SK-N-SH (cell line): ENCODE measurements around the gene TFDP3. TPM values are rescaled to one million over a fixed set of nuclear protein-coding genes. Genes with fewer than 3 reads are reported as not detected.

Experiments used
- CTCF ChIA-PET: fragments of 300-600, 350-600 bp; formaldehyde crosslinking; extraction: SDS; loops from one replicate; lab custom pipeline; 2021; lab: Yijun Ruan, JAX
- POLR2A ChIA-PET: fragments of 350-600 bp; sonication (Branson Sonifier 250); formaldehyde crosslinking; extraction: SDS; loops from one replicate; lab custom pipeline; 2020; ENCODE audit warnings: antibody characterized with exemption, inconsistent platforms; lab: Yijun Ruan, JAX
- DNase-seq: peaks from one replicate; pipeline ENCODE4 v3.0.0; 2012
- H2AFZ ChIP-seq: fragments of 200-600 bp; sonication (generic); 2 replicates; pipeline ENCODE4 v1.8.1; 2016; ENCODE audit warnings: antibody characterized with exemption, mild to moderate bottlenecking, low read depth
- H3F3A ChIP-seq: fragments of 200-600 bp; sonication (generic); replicated peaks from 2 replicates; pipeline ENCODE3; 2016; ENCODE audit warnings: antibody characterized with exemption, mild to moderate bottlenecking; ENCODE audit not compliant: insufficient read depth
- H3K27ac ChIP-seq, 2 experiments: fragments of 200-500 bp in 1 of 2; fragments of 200-600 bp in 1 of 2; sonication (Bioruptor generic) in 1 of 2; sonication (generic), shearing (Covaris generic) in 1 of 2; 2 replicates each; pipeline versions ENCODE4 v1.5.1 to v1.6.1; 2014 to 2016; ENCODE audit warnings: low read depth in 2 of 2, inconsistent platforms in 1 of 2, low read length in 1 of 2, mild to moderate bottlenecking in 1 of 2, mixed read lengths in 1 of 2
- H3K27me3 ChIP-seq: fragments of 200-600 bp; sonication (generic), shearing (Covaris generic); 2 replicates; pipeline ENCODE4 v1.6.1; 2016; ENCODE audit warnings: mixed run types; ENCODE audit not compliant: insufficient read depth
- H3K36me3 ChIP-seq, 2 experiments: fragments of 200-500 bp in 1 of 2; fragments of 200-600 bp in 1 of 2; sonication (Bioruptor generic) in 1 of 2; sonication (generic) in 1 of 2; replicated peaks in 1 of 2; 2 replicates each; pipeline versions ENCODE3 to v1.5.1; 2014 to 2016; ENCODE audit warnings: low read length in 1 of 2, mild to moderate bottlenecking in 1 of 2; ENCODE audit not compliant: insufficient read depth in 2 of 2, control insufficient read depth in 1 of 2
- H3K4me1 ChIP-seq, 2 experiments: fragments of 200-500 bp in 1 of 2; fragments of 200-600 bp in 1 of 2; sonication (Bioruptor generic) in 1 of 2; sonication (generic), shearing (Covaris generic) in 1 of 2; 2 replicates each; pipeline versions ENCODE4 v1.5.1 to v1.6.1; 2014 to 2016; ENCODE audit warnings: low read depth in 1 of 2, low read length in 1 of 2, mixed run types in 1 of 2; ENCODE audit not compliant: insufficient read depth in 2 of 2, control insufficient read depth in 1 of 2
- H3K4me2 ChIP-seq: fragments of 200-600 bp; sonication (generic), shearing (Covaris generic); 2 replicates; pipeline ENCODE4 v1.6.1; 2017; ENCODE audit warnings: mixed run types
- H3K4me3 ChIP-seq, 2 experiments: fragments of 200-500 bp in 1 of 2; fragments of 200-600 bp in 1 of 2; sonication (Bioruptor generic) in 1 of 2; sonication (generic), shearing (Covaris generic) in 1 of 2; 2 replicates each; pipeline versions ENCODE4 v1.5.1 to v1.8.1; 2014 to 2016; ENCODE audit warnings: low read depth in 2 of 2, inconsistent platforms in 1 of 2, low read length in 1 of 2, mild to moderate bottlenecking in 1 of 2, mixed read lengths in 1 of 2, moderate library complexity in 1 of 2
- H3K79me2 ChIP-seq: fragments of 200-600 bp; sonication (generic); 2 replicates; pipeline ENCODE4 v1.8.1; 2017; ENCODE audit warnings: mild to moderate bottlenecking; ENCODE audit not compliant: insufficient read depth
- H3K9ac ChIP-seq: fragments of 200-600 bp; sonication (generic); 2 replicates; pipeline ENCODE4 v1.6.1; 2017; ENCODE audit warnings: mixed run types
- H3K9me2 ChIP-seq: fragments of 200-600 bp; sonication (generic); 2 replicates; pipeline ENCODE4 v1.6.1; 2017; ENCODE audit warnings: mixed run types
- H3K9me3 ChIP-seq: fragments of 200-600 bp; sonication (generic); 2 replicates; pipeline ENCODE4 v1.6.1; 2017; ENCODE audit warnings: mixed run types, mild to moderate bottlenecking, moderate library complexity
- H4K20me1 ChIP-seq: fragments of 200-600 bp; sonication (generic); 2 replicates; pipeline ENCODE4 v1.6.1; 2017; ENCODE audit warnings: mild to moderate bottlenecking, mixed run types; ENCODE audit not compliant: insufficient read depth
- CTCF ChIP-seq: fragments of 200-600 bp; sonication (generic); IDR thresholded peaks from 2 replicates; pipeline ENCODE4 v1.6.1; 2017; ENCODE audit warnings: antibody characterized with exemption, mild to moderate bottlenecking, moderate library complexity
- EP300 ChIP-seq, 2 experiments: IDR thresholded peaks; 2 replicates each; pipeline versions ENCODE4 v1.4.0 to v1.6.1; 2012; ENCODE audit warnings: borderline replicate concordance in 1 of 2, low read depth in 1 of 2, low read length in 1 of 2
- FOSL2 ChIP-seq: IDR thresholded peaks from 2 replicates; pipeline ENCODE4 v1.4.0; 2012; ENCODE audit warnings: low read depth, mild to moderate bottlenecking, moderate library complexity, borderline replicate concordance
- GATA2 ChIP-seq: sonication (generic); formaldehyde crosslinking; IDR thresholded peaks from 2 replicates; pipeline ENCODE4 v1.5.0; 2020; ENCODE audit warnings: mild to moderate bottlenecking, missing genetic modification reagents
- MAX ChIP-seq: IDR thresholded peaks from 2 replicates; pipeline ENCODE4 v1.4.0; 2012; ENCODE audit warnings: low read depth
- POLR2AphosphoS5 ChIP-seq: IDR thresholded peaks from 2 replicates; pipeline ENCODE4 v1.6.1; 2012; ENCODE audit warnings: low read depth, low read length
- RAD21 ChIP-seq: IDR thresholded peaks from 2 replicates; pipeline ENCODE4 v1.6.1; 2012; ENCODE audit warnings: mild to moderate bottlenecking, low read length
- RCOR1 ChIP-seq: fragments of 150-350 bp; IDR thresholded peaks from 2 replicates; pipeline ENCODE4 v1.6.1; 2017; ENCODE audit warnings: antibody characterized with exemption, low read length
- SIN3A ChIP-seq: IDR thresholded peaks from 2 replicates; pipeline ENCODE4 v1.6.1; 2012; ENCODE audit warnings: low read depth, mild to moderate bottlenecking, low read length, moderate library complexity, borderline replicate concordance
- TEAD4 ChIP-seq: IDR thresholded peaks from 2 replicates; pipeline ENCODE4 v1.4.0; 2012; ENCODE audit warnings: mild to moderate bottlenecking, borderline replicate concordance; ENCODE audit not compliant: insufficient read depth
- USF1 ChIP-seq: IDR thresholded peaks from 2 replicates; pipeline ENCODE4 v1.4.0; 2012; ENCODE audit warnings: low read depth, borderline replicate concordance
- WGBS: methylation state at CpG from one replicate; pipeline ENCODE4 v1.1.6; 2017; ENCODE audit warnings: low lambda C conversion rate; 5-methylcytosine and 5-hydroxymethylcytosine counted together
- polyA plus RNA-seq, 3 experiments: library from polyadenylated mRNA; depleted of rRNA; stranded (reverse); fragments of >200 nt; gene quantifications; 2 replicates each; pipeline ENCODE4 v1.2.3, GENCODE V29; 2012

TFDP3 gene
- polyA plus RNA-seq, 1 of the 3 experiments (the other 2 are of a cell fraction) = not detected

- no peak overlapping the region for H3K4me2 ChIP-seq
- DNase-seq = no peak
- no peaks in the 10 kb centered on the region for H3K36me3 ChIP-seq
- no peaks in the 10 kb centered on the region for H3K79me2 ChIP-seq
- no peak overlapping the region for H3K4me3 ChIP-seq
- H3K27ac ChIP-seq = no peak overlapping the region
- H3K9ac ChIP-seq = no peak overlapping the region
- H3K9me2 ChIP-seq = no peaks in the 10 kb centered on the region
- H3K27me3 ChIP-seq = no peaks in the 10 kb centered on the region
- no peaks in the 10 kb centered on the region for H3F3A ChIP-seq
- 20% methylated on average over 8 of the region's 10 CpGs for WGBS
- no peak for TF ChIP-seq CTCF
- no peak for TF ChIP-seq EP300 (IDR thresholded peaks at IDR 0.05; ENCODE audit: borderline replicate concordance in 1 of 2, low read depth in 1 of 2, low read length in 1 of 2)
- no peak for TF ChIP-seq SIN3A
- POLR2A ChIA-PET = no interaction called here
- no peaks in the 10 kb centered on the region for H4K20me1 ChIP-seq
- H3K9me3 ChIP-seq = no peaks in the 10 kb centered on the region
- CTCF ChIA-PET = interaction anchor here (0.8 kb wide), 1 partner anchor 701 kb away, joined by 3 read pairs; no protein-coding TSS in a partner anchor
- peaks cover 0 to 4% of the 10 kb centered on the region in 2 experiments; a peak in 1 of 4 replicates for H3K4me1 ChIP-seq
- H2AFZ ChIP-seq = no peak overlapping the region
Measured at GRCh38 chrX:133190877-133191738, 27.0 kb downstream of the TFDP3 start.

GRCh38 chrX:133189195-133189594 lies 29.0 kb downstream of the TFDP3 start:
- Histone ChIP-seq H2AFZ (no peak overlapping the region), H3K4me2 (no peak overlapping the region), H3K4me1 (no peaks in the 10 kb centered on the region), H3F3A (no peaks in the 10 kb centered on the region), H4K20me1 (no peaks in the 10 kb centered on the region), H3K27me3 (no peaks in the 10 kb centered on the region), H3K36me3 (no peaks in the 10 kb centered on the region), H3K4me3 (no peak overlapping the region), H3K9ac (no peak overlapping the region), H3K9me2 (no peaks in the 10 kb centered on the region), H3K27ac (no peak overlapping the region), H3K79me2 (no peaks in the 10 kb centered on the region), H3K9me3 (no peaks in the 10 kb centered on the region)
- TF ChIP-seq USF1 = no peak
- TF ChIP-seq POLR2AphosphoS5 = no peak
- TF ChIP-seq RAD21 = no peak
- TF ChIP-seq RCOR1 = no peak
- TF ChIP-seq EP300 (IDR thresholded peaks at IDR 0.05; ENCODE audit: borderline replicate concordance in 1 of 2, low read depth in 1 of 2, low read length in 1 of 2) = no peak
- TF ChIP-seq FOSL2 = no peak
- no peak for TF ChIP-seq MAX
- no peak for TF ChIP-seq GATA2
- no peak for TF ChIP-seq TEAD4
- CTCF ChIA-PET = interaction anchor here (2.0 kb wide), 1 partner anchor 18 kb away, joined by 7 read pairs; no protein-coding TSS in a partner anchor
- 20% methylated on average over 8 of the region's 8 CpGs for WGBS
- no peak for DNase-seq
- POLR2A ChIA-PET = no interaction called here
